PC-3 (cell line): Measurements from ENCODE around the gene MAML2. TPM values are rescaled to one million over a fixed set of nuclear protein-coding genes. Genes with fewer than 3 reads are reported as not detected.

Experiments
- ATAC-seq: fragments of 200-7000 bp; cut with Tn5 transposase; 2 replicates; pipeline ENCODE4 v1.9.1; 2020; ENCODE audit warnings: mild to moderate bottlenecking, moderate library complexity
- BruUV-seq: library from RNA; stranded (reverse); fragments of 400-500 nt; replicated peaks from 2 replicates; lab custom pipeline; 2021; lab: Mats Ljungman, UMichigan
- CTCF ChIA-PET: fragments of 300-600 bp; sonication (Branson Sonifier 250); formaldehyde crosslinking; loops from one replicate; lab custom pipeline; 2022; ENCODE audit warnings: antibody characterized with exemption; lab: Charles Lee
- POLR2A ChIA-PET: fragments of 300-600 bp; sonication (Branson Sonifier 250); formaldehyde crosslinking; loops from one replicate; lab custom pipeline; 2022; ENCODE audit warnings: antibody characterized with exemption; ENCODE audit not compliant: unreplicated experiment; lab: Charles Lee
- DNase-seq: peaks from one replicate; pipeline ENCODE4 v3.0.0-alpha.2; 2015
- H2AFZ ChIP-seq: fragments of 300-600 bp; sonication (generic); 2 replicates; pipeline ENCODE4 v1.6.0; 2016; ENCODE audit warnings: antibody characterized with exemption, low read length
- H3F3A ChIP-seq: fragments of 300-600 bp; sonication (generic); one replicate; pipeline ENCODE4 v1.6.0; 2017; ENCODE audit warnings: antibody characterized with exemption, low read length, control low read depth, mild to moderate bottlenecking; ENCODE audit not compliant: unreplicated experiment
- H3K27ac ChIP-seq: fragments of 300-600 bp; sonication (generic); 2 replicates; pipeline ENCODE4 v1.5.1; 2016; ENCODE audit warnings: mild to moderate bottlenecking, low read length
- H3K27me3 ChIP-seq: fragments of 300-600 bp; sonication (generic); 2 replicates; pipeline ENCODE4 v1.6.1; 2016; ENCODE audit warnings: low read length, mixed read lengths
- H3K36me3 ChIP-seq: fragments of 300-600 bp; sonication (generic); 2 replicates; pipeline ENCODE4 v1.6.1; 2016; ENCODE audit warnings: low read depth, mixed run types, low read length, mixed read lengths
- H3K4me1 ChIP-seq: fragments of 300-600 bp; sonication (generic); 2 replicates; pipeline ENCODE4 v1.5.1; 2016; ENCODE audit warnings: low read length; ENCODE audit not compliant: insufficient read depth
- H3K4me2 ChIP-seq: fragments of 300-600 bp; sonication (generic); 2 replicates; pipeline ENCODE4 v1.6.0; 2016; ENCODE audit warnings: low read length
- H3K4me3 ChIP-seq: fragments of 300-600 bp; sonication (generic); 2 replicates; pipeline ENCODE4 v1.5.1; 2016; ENCODE audit warnings: mild to moderate bottlenecking, low read length, mixed read lengths
- H3K79me2 ChIP-seq: fragments of 300-600 bp; sonication (generic); 2 replicates; pipeline ENCODE4 v1.6.1; 2017; ENCODE audit warnings: low read length, mixed read lengths
- H3K9ac ChIP-seq: fragments of 300-600 bp; sonication (generic); 2 replicates; pipeline ENCODE4 v1.6.0; 2016; ENCODE audit warnings: mild to moderate bottlenecking, low read length
- H3K9me2 ChIP-seq: fragments of 300-600 bp; sonication (generic); replicated peaks from 2 replicates; pipeline ENCODE4 v1.6.1; 2016; ENCODE audit warnings: mixed run types, low read length, mixed read lengths
- H3K9me3 ChIP-seq: fragments of 300-600 bp; sonication (generic); 2 replicates; pipeline ENCODE4 v1.6.1; 2016; ENCODE audit warnings: low read length, mixed read lengths
- H4K20me1 ChIP-seq: fragments of 300-600 bp; sonication (generic); 2 replicates; pipeline ENCODE4 v1.6.1; 2016; ENCODE audit warnings: low read length, mixed read lengths
- EZH2 ChIP-seq: fragments of 300-600 bp; sonication (generic); IDR thresholded peaks from one replicate; pipeline ENCODE4 v1.6.1; 2017; ENCODE audit warnings: antibody characterized with exemption, mild to moderate bottlenecking, low read length; ENCODE audit not compliant: unreplicated experiment
- EZH2phosphoT487 ChIP-seq: fragments of 300-600 bp; sonication (generic); IDR thresholded peaks from 2 replicates; pipeline ENCODE4 v1.6.1; 2018; ENCODE audit warnings: mild to moderate bottlenecking, antibody characterized with exemption, low read length, borderline replicate concordance
- intact Hi-C: fragments of 100-400 bp; cut with micrococcal nuclease; formaldehyde crosslinking; loops from 2 replicates; pipeline ENCODE4 v1.9.0; 2023
- total RNA-seq: library from RNA; depleted of rRNA; stranded (reverse); fragments of >200 nt; gene quantifications from 2 replicates; pipeline ENCODE4 v1.2.3, GENCODE V29; 2014
- TF ChIP-seq, protein P1 (sequence below): fragments of 300-600 bp; sonication (generic); conservative IDR thresholded peaks from 2 replicates; pipeline ENCODE4 v1.5.1; 2017; ENCODE audit warnings: antibody characterized with exemption, low read depth, mild to moderate bottlenecking, low read length

MAML2 gene
- total RNA-seq, 1 experiment from 2014 or later: 10.9 TPM

DNA sequence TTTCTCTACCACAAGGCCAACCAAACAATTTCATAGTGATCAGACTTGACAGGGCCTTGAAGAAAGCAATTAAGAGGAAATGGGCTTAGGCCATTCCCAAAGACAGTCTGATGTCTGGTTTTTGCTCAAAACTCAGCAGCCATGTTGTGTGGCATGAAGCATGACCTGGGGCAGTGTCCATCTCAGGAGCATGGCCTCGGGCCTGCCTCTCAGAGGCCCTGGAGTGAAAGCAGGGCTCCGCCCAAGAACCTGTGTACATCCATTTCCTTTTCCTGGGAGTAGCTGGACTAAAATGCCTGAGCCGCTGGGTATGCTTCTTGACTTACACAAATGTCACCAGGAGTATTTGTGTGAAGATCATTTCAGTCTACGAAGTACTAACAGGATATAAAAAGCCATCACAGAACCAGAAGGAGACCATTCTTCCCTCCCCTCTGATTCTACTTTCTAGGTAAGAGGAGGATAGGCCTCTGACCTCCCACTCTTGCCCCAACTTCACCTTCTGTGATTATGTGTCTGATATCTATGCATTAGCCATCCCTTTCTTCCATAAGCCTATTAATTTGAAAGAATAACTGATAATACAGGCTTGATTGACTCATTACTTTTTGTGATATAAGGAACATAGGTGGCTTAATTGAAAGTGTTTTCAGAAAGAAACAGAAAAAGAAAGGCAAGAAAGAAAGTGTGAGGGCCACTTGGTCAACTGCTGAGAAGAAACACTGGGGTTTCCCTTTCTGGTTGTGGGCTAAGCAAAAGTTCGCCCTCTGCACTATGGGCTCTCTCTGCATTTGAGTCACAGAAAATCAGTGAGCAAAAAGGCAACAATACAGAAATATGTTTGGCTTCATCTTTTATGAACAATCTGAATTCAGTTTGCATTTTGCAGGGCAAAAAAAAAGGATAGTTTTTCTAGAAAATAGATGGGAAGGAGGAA lies 230.5 kb downstream of the MAML2 start:
- Histone ChIP-seq H3F3A (no peaks in the 10 kb centered on the region), H3K36me3 (no peaks in the 10 kb centered on the region), H2AFZ (no peak overlapping the region), H3K4me3 (no peak overlapping the region), H3K79me2 (no peaks in the 10 kb centered on the region), H4K20me1 (no peaks in the 10 kb centered on the region), H3K27me3 (no peaks in the 10 kb centered on the region), H3K9me3 (no peaks in the 10 kb centered on the region), H3K4me1 (no peaks in the 10 kb centered on the region), H3K27ac (no peak overlapping the region), H3K9ac (no peak overlapping the region), H3K9me2 (no peaks in the 10 kb centered on the region), H3K4me2 (no peak overlapping the region)
- POLR2A ChIA-PET: interaction anchor here (0.7 kb wide), 1 partner anchor 200 kb away, joined by 13 read pairs; no protein-coding TSS in a partner anchor
- intact Hi-C loops: no loop called here
- DNase-seq (no peak), ATAC-seq (no peak)
- no TSS peak for BruUV-seq
- CTCF ChIA-PET: no interaction called here
- TF ChIP-seq, protein P1, sequence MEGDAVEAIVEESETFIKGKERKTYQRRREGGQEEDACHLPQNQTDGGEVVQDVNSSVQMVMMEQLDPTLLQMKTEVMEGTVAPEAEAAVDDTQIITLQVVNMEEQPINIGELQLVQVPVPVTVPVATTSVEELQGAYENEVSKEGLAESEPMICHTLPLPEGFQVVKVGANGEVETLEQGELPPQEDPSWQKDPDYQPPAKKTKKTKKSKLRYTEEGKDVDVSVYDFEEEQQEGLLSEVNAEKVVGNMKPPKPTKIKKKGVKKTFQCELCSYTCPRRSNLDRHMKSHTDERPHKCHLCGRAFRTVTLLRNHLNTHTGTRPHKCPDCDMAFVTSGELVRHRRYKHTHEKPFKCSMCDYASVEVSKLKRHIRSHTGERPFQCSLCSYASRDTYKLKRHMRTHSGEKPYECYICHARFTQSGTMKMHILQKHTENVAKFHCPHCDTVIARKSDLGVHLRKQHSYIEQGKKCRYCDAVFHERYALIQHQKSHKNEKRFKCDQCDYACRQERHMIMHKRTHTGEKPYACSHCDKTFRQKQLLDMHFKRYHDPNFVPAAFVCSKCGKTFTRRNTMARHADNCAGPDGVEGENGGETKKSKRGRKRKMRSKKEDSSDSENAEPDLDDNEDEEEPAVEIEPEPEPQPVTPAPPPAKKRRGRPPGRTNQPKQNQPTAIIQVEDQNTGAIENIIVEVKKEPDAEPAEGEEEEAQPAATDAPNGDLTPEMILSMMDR: no peak
- no peak for TF ChIP-seq EZH2
- TF ChIP-seq EZH2phosphoT487: no peak

DNA sequence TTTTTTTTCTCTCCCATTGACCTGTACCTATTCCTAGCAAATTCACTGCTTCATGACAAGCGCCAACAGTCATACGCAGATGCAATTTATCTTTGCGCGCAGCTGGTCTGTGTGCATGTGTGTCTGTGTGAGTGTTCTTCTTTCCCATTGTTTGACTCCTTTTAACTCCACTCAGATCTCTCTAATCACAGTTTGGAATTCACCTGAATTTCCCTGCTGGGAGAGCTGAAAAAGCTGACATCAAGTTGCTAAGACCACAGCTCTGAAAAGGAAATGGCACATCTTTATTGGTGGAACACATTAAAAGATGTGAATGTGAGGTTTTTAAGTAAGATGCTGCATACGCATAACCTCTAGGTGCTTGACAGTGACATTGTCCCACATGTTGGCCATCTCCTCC lies 231.7 kb downstream of the MAML2 start:
- intact Hi-C loops: no loop called here
- Histone ChIP-seq H4K20me1 (no peaks in the 10 kb centered on the region), H3K9ac (no peak overlapping the region), H3K4me3 (no peak overlapping the region), H3K4me2 (no peak overlapping the region), H3K36me3 (no peaks in the 10 kb centered on the region), H3K9me2 (no peaks in the 10 kb centered on the region), H2AFZ (no peak overlapping the region), H3K27me3 (no peaks in the 10 kb centered on the region), H3K9me3 (no peaks in the 10 kb centered on the region), H3F3A (no peaks in the 10 kb centered on the region), H3K79me2 (no peaks in the 10 kb centered on the region), H3K4me1 (no peaks in the 10 kb centered on the region), H3K27ac (no peak overlapping the region)
- TF ChIP-seq EZH2phosphoT487 (no peak), EZH2 (no peak)
- TF ChIP-seq, protein P1: no peak
- BruUV-seq: no TSS peak
- ChIA-PET POLR2A (interaction anchor here (0.6 kb wide), 1 partner anchor 52 kb away, joined by 3 read pairs; no protein-coding TSS in a partner anchor), CTCF (no interaction called here)
- ATAC-seq (no peak), DNase-seq (no peak)

DNA sequence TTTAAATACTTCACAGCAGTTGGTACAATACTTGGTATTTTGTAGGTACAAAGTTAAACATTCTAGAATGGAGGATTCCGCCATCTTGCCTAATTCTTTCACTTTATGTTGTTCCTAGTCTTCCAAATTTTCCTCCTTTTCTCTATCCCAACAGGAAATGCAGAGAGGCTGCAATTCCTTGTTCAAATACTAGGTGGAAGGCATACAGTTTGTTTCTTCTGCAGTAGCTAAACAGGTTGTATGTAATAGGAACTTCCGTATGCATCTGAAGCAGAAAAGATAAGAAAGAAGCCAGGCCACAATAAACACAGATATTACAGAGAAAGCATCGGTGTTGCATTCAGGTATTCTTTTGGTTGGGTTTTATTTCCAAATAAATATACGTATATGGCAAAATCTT lies 232.7 kb downstream of the MAML2 start:
- Histone ChIP-seq H3K36me3 (no peaks in the 10 kb centered on the region), H3K9me3 (no peaks in the 10 kb centered on the region), H3F3A (no peaks in the 10 kb centered on the region), H3K27ac (no peak overlapping the region), H3K9ac (no peak overlapping the region), H3K4me2 (no peak overlapping the region), H3K27me3 (no peaks in the 10 kb centered on the region), H3K4me1 (no peaks in the 10 kb centered on the region), H2AFZ (no peak overlapping the region), H3K4me3 (no peak overlapping the region), H4K20me1 (no peaks in the 10 kb centered on the region), H3K9me2 (no peaks in the 10 kb centered on the region), H3K79me2 (no peaks in the 10 kb centered on the region)
- no TSS peak for BruUV-seq
- ChIA-PET CTCF (no interaction called here), POLR2A (no interaction called here)
- ATAC-seq: no peak
- TF ChIP-seq EZH2: no peak
- TF ChIP-seq, protein P1: no peak
- no peak for TF ChIP-seq EZH2phosphoT487
- intact Hi-C loops: no loop called here
- no peak for DNase-seq
